Heart right ventricle (tissue), 16 donors: Measurements from ENCODE around the gene TBX1. TPM values are rescaled to one million over a fixed set of nuclear protein-coding genes. Genes with fewer than 3 reads are reported as not detected.

ENCODE experiments used
- ATAC-seq, 8 donors: fragments of 200-7000 bp; cut with Tn5 transposase; one replicate each; pipeline ENCODE4 v1.9.1; 2020; ENCODE audit warnings: mild to moderate bottlenecking in 8 of 8, moderate library complexity in 8 of 8, moderate number of reproducible peaks in 1 of 8
- DNase-seq, 2 donors: peaks; one replicate each; pipeline ENCODE4 v3.0.0-alpha.2; 2020
- H3K27ac ChIP-seq, 10 donors: fragments of 200-600 bp; sonication (generic) in 2 of 10; one replicate each; pipeline versions ENCODE4 v1.5.0 to v1.8.0; 2020 to 2022; ENCODE audit warnings: mild to moderate bottlenecking in 3 of 10
- H3K27me3 ChIP-seq, 7 donors: fragments of 200-600 bp; one replicate each; pipeline ENCODE4 v1.8.0; 2021 to 2022; ENCODE audit warnings: mild to moderate bottlenecking in 2 of 7
- H3K36me3 ChIP-seq, 9 donors: fragments of 200-600 bp; sonication (generic) in 1 of 9; one replicate each; pipeline versions ENCODE4 v1.5.0 to v1.8.0; 2020 to 2022; ENCODE audit warnings: mild to moderate bottlenecking in 2 of 9
- H3K4me1 ChIP-seq, 9 donors: fragments of 200-600 bp; sonication (generic) in 1 of 9; one replicate each; pipeline versions ENCODE4 v1.5.0 to v1.8.0; 2020 to 2022; ENCODE audit warnings: mild to moderate bottlenecking in 4 of 9
- H3K4me3 ChIP-seq, 10 donors: fragments of 200-600 bp; sonication (generic) in 2 of 10; one replicate each; pipeline versions ENCODE4 v1.5.0 to v1.8.0; 2020 to 2022; ENCODE audit warnings: mild to moderate bottlenecking in 7 of 10, moderate library complexity in 2 of 10
- H3K9me3 ChIP-seq, 11 donors: fragments of 200-600 bp in 10 of 11; sonication (generic) in 2 of 11; one replicate each; pipeline versions ENCODE4 v1.5.0 to v1.8.0; 2013 to 2022; ENCODE audit warnings: mild to moderate bottlenecking in 2 of 11, control low read depth in 1 of 11, moderate library complexity in 1 of 11
- CTCF ChIP-seq, 9 donors: fragments of 200-600 bp; sonication (generic) in 2 of 9; IDR thresholded peaks; one replicate each; pipeline versions ENCODE4 v1.5.0 to v1.8.0; 2021 to 2022; ENCODE audit warnings: antibody characterized with exemption in 9 of 9, mild to moderate bottlenecking in 5 of 9, moderate library complexity in 1 of 9
- WGBS, 2 donors: extraction: QIAGEN DNeasy Blood & Tissue Kit; methylation state at CpG; one replicate each; pipeline ENCODE4 v1.1.7; 2013; ENCODE audit warnings: inconsistent platforms in 1 of 2; 5-methylcytosine and 5-hydroxymethylcytosine counted together
- intact Hi-C, 10 donors: fragments of 100-400 bp; cut with DNase I; formaldehyde crosslinking; loops; one replicate each; pipeline versions ENCODE4 v1.11.1 to v1.14.2; 2022
- polyA plus RNA-seq, 2 donors: library from polyadenylated mRNA; stranded (reverse); fragments of 200-250 nt; gene quantifications; one replicate each; pipeline ENCODE4 v1.2.3, GENCODE V29; 2013
- total RNA-seq, 10 donors: library from RNA; stranded (reverse); fragmentation: NEBNext Ultra II Directional in 3 of 10; extraction: Animal tissue kit (Norgen Biotek cat#: 25700) in 3 of 10; gene quantifications; one replicate each; pipeline versions ENCODE4 v1.2.1 to v1.2.4, GENCODE V29; 2021 to 2023
- donor health status: Arrhythmogenic right ventricular cardiomyopathy.
- donor health status: ischemic (EF 13 %, LVEDD 7.1; RV severe dilation, severe dysfunction).
- donor health status: healthy with polysubstance abuse.
- donor health status: DM: no; HTN: yes; CAD: no.
- donor health status: DM: no; HTN: no; CAD: no.
- donor health status: ischemic (EF 25% LVEDD 6.9; RV normal size, moderate dysfunction).
- donor health status: ischemic (EF 25% LVEDD 5.7; RV mildly dilated, moderate dysfunction).
- donor health status: healthy.
- donor health status: DM: yes; HTN: yes; CAD: no.
- donor health status: Ischemic cardiomyopathy.
- donor health status: ischemic (EF 35%, LVEDD 5.7; RV mildly dilated, moderate dysfunction).
- donor health status: nonischemic (EF 11% LVEDD 7.7; RV severe dilation, severe dysfunction).
- donor health status: DM: yes; HTN: yes; CAD: no.
- donor health status: PGD.
- donor health status: ischemic (EF 29% LVEDD 5.4; RV normal size, mild dysfunction).
- donor health status: nonischemic (EF 23%, LVEDD 6.1; RV moderate dilation, normal function).

TBX1 gene
- total and polyA plus RNA-seq, 12 donors, result 0.53 to 1.8 (median 0.98) TPM

GRCh38 chr22:19784384-19785175 is 24.0 kb downstream of the TBX1 start:
- Histone ChIP-seq H3K27me3 (peaks cover 0 to 43% (median 14%) of the 10 kb centered on the region in 7 donors), H3K36me3 (peaks cover 0 to 7% (median 0%) of the 10 kb centered on the region in 9 donors), H3K27ac (no peak overlapping the region), H3K9me3 (peaks cover 0 to 16% (median 0%) of the 10 kb centered on the region in 11 donors), H3K4me1 (peaks cover 0 to 6% (median 0%) of the 10 kb centered on the region in 9 donors), H3K4me3 (no peak overlapping the region)
- ATAC-seq (peak in 1 of 8 donors; percentile 13), DNase-seq (peak in 1 of 2 donors; percentile 8)
- TF ChIP-seq CTCF (IDR thresholded peaks at IDR 0.05), result no peak
- 92 to 94% methylated on average over 33 of the region's 33 CpGs for WGBS, 2 donors
- intact Hi-C loops, result no loop called here

- ATAC-seq (peak in 1 of 8 donors; percentile 35), DNase-seq (no peak)
- TF ChIP-seq CTCF (IDR thresholded peaks at IDR 0.05), result no peak
- Histone ChIP-seq H3K36me3 (peaks cover 0 to 7% (median 0%) of the 10 kb centered on the region in 9 donors), H3K9me3 (peaks cover 0 to 16% (median 0%) of the 10 kb centered on the region in 11 donors), H3K27ac (no peak overlapping the region), H3K27me3 (peaks cover 0 to 37% (median 14%) of the 10 kb centered on the region in 7 donors), H3K4me1 (no peaks in the 10 kb centered on the region), H3K4me3 (no peak overlapping the region)
- intact Hi-C loops, result no loop called here
- 90 to 92% methylated on average over 22 of the region's 22 CpGs for WGBS, 2 donors
Measured at GRCh38 chr22:19785461-19786263, 25.1 kb downstream of the TBX1 start.

GRCh38 chr22:19786264-19786585 is 25.6 kb downstream of the TBX1 start:
- TF ChIP-seq CTCF (IDR thresholded peaks at IDR 0.05), result no peak
- peaks cover 0 to 31% (median 14%) of the 10 kb centered on the region in 7 donors for H3K27me3 ChIP-seq

More at GRCh38 chr22:19786264-19786585, 25.6 kb downstream of the TBX1 start:
- peaks cover 0 to 7% (median 0%) of the 10 kb centered on the region in 9 donors for H3K36me3 ChIP-seq
- no peak overlapping the region for H3K4me3 ChIP-seq
- peaks cover 0 to 17% (median 0%) of the 10 kb centered on the region in 11 donors for H3K9me3 ChIP-seq
- H3K4me1 ChIP-seq, result no peaks in the 10 kb centered on the region
- H3K27ac ChIP-seq, result no peak overlapping the region
- no peak for ATAC-seq
- WGBS, 2 donors, result 87 to 90% methylated on average over 6 of the region's 6 CpGs
- no peak for DNase-seq
- intact Hi-C loops, result no loop called here
